ENCODE results near the gene EIF3K.
"Not testable (repeated sequence)": the region's sequence is repeated elsewhere in the genome, so short reads cannot be mapped to it uniquely, and the experiment has no call there.

EIF3K gene

DNA sequence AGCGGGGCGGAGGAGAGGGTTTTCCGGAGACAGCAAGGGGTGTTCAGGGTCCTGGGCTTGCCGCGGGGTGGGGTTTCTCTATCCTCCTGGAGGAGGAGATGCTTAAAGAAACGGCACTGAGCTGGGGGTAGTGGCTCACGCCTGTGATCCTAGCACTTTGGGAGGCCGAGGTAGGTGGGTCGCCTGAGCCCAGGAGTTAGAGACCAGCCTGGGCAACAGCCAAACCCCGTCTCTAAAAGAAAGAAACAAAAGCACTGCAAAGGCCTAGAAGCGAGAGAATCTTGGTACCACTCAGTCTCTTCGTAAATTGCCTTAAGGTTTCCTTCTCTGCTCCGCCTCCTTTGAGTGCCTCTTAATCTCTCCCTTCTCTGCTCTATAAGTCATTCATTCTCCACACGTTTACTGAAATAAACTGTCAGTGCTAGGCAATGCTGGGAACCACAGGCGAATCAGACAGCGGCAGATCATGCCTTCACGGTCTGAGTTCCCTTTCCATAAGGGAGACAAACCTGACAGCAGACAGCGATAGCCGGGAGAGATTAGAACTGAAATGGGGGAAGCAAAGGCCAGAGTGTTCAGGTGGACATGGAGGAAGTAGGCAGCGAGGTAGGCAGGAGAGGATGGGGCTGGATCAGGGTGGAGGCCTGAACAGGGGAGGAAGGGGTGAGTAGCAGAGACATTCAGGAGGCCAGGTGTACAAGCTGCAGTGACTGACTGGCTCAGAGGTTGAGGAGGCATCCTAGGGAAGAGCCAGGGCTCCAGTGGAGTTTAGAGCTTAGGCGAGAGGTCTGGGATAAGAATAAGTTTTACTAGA, 580 bp downstream of the EIF3K start:
- DNase-seq: no peak

DNA sequence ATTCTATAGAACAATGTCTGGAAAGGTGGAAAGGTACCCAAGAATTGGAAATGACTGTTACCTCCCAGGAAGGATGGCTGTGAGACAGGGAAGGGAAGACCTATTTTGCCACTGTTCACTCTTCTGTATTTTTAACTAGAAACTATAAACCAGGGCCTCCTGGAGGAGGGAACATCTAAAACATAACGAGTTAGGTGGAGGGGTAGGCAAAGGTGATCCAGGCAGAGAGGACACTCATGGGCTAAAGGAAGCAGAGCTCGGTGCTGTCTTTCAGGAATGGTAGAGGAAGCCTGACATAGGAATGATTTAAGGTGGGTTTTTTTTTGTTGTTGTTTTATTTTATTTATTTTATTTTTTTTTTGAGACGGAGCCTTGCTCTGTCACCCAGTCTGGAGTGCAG, 5.8 kb downstream of the EIF3K start:
- DNase-seq: no peak

DNA sequence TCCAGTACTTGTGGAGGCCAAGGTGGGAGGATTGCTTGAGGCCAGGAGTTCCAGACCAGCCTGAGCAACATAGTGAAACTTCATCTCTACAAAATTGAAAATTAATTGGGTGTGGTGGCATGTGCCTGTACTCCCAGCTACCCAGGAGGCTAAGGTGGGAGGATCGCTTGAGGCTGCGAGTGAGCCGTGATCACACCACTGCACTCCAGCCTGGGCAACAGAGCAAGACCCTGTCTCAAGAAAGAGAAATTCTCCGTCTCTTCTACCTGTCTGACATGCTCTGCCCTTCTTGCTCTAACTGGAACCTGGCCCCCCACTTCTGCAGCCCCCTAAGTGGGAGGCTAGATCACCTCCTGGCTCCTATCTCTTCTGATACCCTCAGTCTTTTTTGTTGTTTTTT, 7.4 kb downstream of the EIF3K start:
- no peak for DNase-seq

DNA sequence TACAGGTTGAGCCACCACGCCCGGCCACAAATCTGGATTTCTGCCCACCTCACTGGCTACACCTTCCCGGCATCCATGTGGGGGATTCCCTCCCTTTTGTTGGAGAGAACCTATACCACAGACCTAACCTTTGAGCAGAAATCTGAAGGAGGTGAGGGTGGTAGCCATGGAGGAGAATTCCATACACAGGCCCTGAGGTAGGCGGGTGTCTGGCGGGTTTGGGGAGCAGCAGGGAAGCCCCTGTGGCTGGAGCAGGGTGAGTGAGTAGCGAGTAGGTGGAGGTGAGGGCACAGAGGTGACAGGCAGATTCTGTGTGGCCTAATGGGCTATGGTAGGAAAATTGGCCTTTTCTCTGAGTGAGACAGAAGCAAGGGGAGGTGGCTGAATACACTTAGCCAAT, 10.6 kb downstream of the EIF3K start:
- no peak for DNase-seq

DNA sequence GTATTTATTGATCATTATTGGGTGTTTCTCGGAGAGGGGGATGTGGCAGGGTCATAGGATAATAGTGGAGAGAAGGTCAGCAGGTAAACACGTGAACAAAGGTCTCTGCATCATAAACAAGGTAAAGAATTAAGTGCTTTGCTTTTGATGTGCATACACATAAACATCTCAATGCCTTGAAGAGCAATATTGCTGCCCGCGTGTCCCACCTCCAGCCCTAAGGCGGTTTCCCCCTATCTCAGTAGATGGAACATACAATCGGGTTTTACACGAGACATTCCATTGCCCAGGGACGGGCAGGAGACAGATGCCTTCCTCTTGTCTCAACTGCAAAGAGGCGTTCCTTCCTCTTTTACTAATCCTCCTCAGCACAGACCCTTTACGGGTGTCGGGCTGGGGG, 12.3 kb downstream of the EIF3K start:
- DNase-seq: not testable (repeated sequence)

DNA sequence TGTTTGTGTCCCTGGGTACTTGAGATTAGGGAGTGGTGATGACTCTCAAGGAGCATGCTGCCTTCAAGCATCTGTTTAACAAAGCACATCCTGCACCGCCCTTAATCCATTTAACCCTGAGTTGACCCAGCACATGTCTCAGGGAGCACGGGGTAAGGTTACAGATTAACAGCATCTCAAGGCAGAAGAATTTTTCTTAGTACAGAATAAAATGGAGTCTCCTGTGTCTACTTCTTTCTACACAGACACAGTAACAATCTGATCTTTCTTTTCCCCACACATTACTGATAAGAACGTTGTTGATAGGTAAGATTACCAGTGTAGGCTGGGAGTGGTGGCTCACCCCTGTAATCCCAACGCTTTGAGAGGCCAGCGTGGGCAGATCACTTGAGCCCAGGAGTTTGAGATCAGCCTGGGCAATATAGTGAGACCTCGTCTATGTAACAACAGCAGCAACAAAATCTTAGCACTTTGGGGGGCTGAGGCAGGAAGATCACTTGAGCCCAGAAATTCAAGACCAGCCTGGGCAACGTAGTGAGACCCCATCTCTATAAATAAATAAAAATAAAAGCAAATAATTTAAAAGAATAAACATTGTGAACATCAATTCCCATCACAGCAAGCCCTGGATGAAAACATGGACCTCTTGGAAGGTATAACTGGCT, 13.0 kb downstream of the EIF3K start:
- DNase-seq: not testable (repeated sequence)

DNA sequence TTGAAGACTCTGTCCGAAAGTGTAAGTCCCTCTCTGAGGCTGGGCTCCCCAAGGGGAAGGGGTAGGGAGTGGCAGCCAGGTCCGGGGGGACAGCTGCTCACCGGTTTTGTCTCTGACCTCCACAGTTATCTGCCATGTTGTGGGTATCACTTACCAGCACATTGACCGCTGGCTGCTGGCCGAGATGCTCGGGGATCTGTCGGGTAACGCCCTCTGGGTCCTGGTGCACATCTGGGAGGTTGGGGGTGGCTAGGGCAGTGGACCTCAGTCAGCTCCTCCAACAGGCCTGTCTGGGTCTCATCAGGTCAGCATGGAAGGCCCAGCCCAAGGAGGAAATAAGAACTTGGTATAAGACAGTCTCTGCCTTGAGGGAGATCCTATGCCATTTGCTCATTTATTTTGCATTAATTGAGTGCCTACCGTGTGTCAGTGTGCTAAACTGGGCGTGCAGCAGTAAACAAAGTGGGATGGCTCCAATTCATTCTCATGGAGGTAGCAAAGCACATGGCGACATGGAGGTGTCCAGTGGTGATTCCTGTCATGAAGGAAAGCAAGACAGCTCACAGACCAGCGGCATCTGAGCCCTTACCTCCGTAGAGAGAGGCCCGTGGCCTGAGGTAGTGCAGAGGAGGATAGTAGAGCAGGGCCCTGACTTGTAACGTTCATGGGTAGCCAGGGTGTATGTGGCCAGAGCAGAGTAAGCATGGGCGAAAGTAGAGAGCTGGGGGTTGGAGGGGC, 13.7 kb downstream of the EIF3K start:
- DNase-seq: no peak

DNA sequence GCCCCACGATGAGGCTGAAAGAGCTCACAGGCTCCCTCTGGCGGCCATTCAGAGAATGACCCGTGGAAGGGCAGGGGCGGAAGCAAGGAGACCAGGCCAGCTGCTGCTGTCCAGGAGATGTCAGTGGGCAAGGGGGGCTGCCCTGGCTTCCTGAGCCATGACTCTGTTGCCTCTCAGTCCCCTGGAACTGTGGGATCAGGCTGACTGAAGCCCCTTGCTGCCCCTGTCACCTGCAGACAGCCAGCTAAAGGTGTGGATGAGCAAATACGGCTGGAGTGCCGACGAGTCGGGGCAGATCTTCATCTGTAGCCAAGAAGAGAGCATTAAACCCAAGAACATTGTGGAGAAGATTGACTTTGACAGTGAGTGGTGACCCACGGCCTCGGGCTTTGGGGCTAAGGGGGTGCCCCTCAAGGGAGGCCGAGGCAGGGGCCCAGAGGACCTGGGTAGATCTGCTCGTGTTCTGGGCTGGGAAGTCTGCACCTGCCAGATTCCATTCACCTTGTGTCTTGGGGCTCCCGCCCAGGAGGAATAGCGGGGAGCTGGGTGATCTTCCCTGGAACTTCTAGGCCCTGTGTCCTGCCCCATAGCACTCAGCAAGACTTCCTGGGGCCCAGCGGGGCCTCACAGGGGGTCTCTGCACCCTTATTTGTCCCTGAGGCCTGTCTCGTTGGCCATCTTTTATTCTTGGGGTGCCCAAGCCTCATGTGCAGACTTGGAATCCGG, 15.9 kb downstream of the EIF3K start:
- peak; percentile 10 for DNase-seq

DNA sequence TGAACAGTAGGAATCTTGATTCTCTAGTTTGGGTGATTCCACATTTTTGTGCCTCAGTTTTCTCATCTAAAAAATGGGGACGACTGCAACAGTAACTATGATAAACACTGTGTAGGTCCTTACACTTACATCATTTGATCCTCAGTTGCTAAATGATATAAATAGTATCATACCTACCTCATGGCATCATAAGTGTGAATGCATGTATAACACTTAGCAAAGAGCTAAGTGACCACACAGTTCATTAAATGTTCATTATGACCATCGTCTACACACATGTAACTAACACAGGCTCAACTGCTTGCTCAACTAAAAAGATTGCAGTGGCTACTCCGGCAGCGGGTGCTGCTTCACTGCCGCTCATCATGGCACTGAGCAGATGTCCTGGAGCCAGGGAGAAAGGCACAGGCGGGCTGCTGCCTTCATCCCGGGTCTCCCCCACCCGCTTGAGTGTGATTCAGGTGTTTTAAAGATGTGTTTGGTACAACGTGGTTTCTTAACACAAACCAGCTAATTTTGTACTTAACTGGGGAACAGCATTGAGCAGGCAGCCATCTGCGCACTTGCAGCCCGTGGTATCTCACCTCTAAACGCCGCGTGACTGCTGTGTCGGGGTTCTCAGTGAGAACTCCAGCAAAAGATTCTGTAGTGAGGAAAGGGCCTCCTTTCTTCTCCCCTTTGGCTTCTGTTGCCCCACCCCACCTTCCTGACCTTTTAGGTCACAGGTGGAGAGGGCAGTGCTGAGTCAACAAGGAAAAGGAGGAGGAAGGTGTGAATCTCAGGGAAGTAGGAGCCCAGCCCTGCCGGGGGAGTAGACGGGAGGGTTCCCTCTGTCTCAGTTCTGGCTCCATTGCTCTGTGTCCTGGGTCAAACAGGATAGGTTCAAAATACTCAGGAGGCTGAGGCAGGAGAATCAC, 16.8 kb downstream of the EIF3K start:
- no peak for DNase-seq

DNA sequence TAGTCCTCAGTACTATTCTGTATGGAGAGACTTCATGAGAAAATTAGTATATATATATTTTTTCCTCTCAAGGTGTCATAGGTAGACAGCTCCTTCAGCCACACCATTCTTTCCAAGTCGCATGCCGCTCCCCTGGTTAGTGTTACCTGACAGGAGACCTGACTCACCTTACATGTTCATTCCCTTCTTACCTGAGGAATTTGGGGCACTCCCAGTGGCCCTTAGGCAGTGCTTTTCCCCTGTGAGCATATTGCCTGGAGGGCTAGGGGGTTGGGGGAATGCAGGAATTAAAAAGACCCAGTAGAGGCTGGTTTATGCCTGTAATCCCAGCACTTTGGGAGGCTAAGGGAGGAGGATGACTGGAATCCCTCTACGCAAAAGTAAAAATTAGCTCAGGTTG, 19.5 kb downstream of the EIF3K start:
- DNase-seq: no peak

DNA sequence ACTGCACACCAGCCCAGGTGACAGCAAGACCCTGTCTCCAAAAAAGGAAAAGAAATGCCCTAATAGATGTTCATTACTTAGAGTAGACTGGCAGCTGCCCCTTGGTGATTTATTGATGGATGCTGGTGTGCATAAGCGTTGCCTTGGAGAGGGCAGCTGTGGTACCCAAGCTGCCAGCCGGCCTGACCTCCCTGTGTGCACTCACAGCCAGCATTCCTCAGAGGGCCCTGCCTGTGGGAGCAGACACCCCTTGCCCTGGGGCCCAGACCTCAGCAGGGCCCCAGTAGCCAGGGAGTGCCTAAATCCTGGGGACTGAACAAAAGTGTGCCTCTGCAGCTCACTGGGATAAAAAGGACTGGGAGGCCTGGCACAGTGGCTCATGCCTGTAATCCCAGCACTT, 20.7 kb downstream of the EIF3K start:
- no peak for DNase-seq

DNA sequence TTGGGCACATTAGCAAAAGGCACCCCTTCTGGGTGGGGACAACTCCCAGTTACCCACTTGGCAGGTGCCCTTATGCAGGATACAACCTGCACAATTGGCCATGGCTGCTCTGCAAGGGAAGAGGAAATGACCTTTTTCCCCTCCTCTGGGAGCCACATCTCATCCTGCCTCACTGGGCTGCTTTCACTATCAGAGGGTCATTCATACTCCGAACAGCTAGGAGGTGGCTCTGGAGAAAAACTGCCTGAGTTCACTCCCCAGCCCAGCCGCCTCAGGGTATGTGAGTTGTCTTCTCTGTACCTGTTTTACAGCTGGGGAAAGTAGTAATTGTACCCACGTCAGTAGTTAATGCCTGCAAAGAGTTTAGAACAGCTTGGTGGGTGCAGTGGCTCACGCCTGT, 21.4 kb downstream of the EIF3K start:
- no peak for DNase-seq

DNA sequence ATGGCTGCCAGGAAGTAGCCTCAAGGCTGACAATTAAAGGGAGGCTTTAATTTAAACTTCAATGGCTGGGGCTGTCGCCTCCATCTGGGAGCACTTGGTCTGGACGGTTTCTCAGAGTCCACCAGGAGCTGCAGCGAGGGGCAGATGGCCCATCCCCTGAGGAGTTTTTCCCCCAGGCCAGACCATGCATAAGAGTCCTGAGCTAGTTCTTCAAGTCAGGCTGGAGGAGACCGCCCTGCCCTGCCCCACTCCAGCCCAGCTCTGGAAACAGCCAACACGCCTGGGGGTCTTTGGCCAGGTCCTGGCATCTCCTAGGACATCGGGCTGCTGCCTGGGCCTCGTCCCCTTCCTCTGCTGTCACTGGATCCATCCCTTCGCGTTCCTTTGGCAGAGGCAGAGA, 23.2 kb downstream of the EIF3K start:
- DNase-seq: no peak

DNA sequence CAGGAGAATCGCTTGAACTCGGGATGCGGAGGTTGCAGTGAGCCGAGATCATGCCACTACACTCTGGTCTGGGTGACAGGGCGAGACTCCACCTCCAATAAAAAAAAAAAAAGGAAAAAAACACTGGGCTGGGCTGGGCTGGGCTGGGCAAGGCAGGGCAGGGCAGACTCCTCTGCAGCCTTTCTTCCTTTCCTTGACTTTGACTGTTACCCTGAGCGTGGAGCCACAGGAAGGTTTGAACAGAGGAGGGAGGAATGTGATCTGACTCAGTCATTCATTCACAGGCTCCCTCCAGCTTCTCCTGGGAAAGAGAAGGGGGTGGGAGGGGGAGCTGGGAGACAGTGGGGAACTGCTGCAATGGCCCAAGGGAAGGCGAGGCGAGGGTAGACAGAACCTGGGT, 25.7 kb downstream of the EIF3K start:
- no peak for DNase-seq

DNA sequence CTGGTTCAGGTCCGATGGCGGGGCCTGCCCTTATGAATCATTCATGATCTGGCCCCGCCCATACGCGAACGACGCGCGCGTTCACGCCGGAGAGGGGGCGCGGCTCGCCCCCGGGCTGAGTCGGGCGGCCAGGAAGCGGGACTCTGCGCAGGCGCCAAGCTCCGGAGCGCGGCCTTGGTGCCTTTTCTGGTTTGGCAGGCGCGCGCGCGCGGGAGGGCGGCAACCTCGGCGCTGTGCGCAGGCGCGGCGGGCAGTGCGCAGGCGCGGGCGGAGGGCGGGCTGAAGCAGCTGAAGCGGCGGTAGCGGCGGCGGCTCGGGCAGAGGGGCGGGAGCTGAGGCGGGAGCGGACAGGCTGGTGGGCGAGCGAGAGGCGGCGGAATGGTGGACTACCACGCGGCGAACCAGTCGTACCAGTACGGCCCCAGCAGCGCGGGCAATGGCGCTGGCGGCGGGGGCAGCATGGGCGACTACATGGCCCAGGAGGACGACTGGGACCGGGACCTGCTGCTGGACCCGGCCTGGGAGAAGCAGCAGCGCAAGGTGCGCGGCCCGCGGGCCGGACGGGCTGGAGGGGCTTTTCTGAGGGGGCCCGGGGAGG, 28.5 kb downstream of the EIF3K start, which contains the start of gene ACTN4:
Gene ACTN4 (plus strand): TSS at position 282 of the 598 bp plus-strand sequence. CDS start 97 bp downstream, at position 379.
- DNase-seq: peak; percentile 95

DNA sequence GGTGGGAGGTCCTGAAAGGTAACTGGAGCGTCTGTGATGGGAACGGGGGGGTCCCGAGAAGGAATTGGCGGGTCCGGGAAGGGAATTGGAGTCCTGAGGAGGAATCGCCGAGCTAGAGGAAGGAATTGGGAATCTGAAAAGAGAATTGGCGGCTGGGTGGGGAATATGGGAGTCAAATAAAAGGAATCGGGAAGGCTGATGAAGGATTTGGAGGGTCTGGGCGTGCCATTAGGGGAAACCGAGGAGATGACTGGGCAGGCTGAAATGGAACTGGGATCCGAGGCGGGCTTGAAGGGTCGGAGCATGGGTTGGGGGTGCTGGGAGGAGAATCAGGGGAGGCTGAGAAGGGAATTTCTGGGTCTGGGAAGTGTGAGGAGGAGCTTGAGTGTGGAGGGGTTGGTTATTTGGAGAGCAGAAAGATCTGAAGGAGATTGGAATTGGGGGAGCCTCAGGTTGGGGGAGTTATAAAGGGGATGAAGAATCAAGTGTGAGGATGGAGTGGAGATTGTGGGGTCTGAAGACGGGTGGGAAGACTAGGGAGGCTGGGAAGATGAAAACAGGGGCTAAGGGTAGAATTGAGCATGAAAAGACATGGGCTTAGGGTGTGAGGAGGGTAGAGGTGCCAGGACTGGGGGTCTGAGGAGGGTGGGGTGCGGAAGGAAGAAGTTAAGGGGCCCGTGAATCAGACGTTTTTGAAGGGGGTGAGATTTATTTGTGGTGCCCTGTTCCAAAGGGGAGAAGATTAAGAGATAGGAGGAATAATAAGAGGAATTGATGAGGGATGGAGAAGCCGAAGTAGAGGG, 29.2 kb downstream of the EIF3K start:
- DNase-seq: no peak

DNA sequence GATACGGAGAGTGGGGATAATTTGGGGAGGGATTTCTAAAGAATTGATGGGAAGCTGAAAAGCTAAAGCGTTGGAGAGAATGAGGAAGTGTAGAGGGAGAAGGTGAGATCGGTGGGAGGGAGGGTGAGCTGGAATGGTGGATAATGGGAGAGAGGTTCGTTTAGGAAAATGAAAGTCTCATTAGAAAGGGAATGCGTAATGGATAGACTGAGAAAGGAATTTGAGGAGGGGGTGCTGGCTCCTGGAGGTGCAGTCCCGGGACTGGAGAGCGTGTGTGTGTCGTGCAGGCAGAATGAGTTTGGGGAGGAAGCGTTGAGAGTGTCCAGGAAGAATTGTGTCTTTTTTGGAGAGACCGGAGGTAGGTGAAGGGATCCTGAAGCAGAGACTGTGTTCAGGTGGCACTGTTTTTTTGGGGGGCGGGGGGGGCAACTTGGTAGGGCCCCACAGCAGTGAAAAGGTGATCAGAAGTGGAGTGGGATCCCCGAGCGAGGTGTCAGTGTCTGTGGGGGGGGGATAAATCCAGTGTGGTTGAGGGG, 29.8 kb downstream of the EIF3K start:
- peak; percentile 8 for DNase-seq

DNA sequence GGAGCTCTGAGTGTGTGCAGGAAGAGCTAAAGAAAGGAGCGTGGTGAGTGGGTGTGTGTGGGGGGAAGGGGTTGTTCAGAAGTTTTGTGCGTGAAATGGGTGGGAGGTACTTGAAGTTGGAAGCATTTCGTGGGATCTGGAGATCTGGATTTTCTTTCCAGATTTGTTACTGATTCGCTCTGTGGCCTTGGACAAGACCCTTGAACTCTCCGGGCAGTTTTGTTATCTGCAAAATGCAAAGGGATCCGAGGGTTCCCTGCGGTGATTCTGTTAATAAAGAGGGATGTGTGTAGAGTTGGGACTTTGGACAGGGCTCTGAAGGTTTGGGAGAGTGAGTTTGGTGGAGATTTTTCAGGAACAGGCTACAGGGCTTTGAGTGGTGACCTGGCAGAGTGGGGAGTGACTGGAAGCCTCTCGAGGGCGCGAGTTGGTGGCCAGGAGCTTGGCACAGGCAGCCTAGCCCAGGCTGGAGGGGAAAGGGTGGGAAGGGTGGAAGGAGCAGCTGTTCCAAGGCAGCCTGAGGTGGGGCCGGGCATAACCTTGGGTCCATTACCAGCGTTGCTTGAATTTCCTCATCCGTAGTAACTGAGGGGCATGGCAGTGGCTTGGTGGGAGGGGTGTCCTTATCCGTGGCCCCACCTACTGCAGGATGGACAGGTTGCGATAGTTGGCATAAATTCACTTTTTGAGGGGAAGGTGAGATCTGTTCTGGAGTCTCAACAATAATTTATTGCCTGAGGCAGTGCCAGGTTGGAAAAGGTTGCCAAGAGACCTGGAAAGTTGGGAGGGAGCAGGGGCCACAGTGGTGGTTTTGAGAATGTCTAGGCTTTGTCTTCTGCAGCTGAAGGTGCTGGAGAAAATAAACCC, 30.6 kb downstream of the EIF3K start:
- DNase-seq: no peak

DNA sequence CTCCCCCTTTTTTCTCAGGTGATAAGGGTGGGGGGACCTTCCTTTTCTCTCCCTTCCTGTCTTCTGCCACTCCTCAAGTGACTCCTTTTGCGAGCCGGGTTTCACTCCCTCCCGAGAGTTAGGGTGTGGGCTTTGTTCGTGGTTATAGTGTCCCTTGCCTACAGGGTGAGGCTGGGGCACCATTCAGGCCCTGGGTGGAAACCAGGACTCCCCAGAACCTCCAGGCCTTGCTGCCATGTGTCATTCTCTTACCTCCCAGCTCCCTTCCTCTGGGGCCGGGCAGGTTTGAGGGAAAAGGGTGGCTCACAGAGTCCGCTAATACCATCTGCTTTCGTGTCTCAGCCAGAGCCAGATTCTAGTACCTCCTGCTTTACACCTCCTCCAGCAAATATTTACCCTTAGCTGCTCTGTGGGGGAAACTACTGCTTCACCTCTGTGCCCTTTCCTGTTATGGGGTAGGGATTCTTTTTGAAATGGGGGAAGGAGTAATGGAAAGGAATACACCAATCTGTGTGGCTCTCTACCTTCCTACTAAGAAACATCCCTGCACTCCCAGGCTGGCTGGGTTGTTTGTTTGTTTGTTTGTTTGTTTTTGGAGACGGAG, 31.3 kb downstream of the EIF3K start:
- DNase-seq: no peak

Data from NCI-H526 treated with DMSO at 0.1 percent for 48 hours (cell line).